ENCODE measurements around the gene RNU1-3. TPM values are rescaled to one million over a fixed set of nuclear protein-coding genes. Genes with fewer than 3 reads are reported as not detected.
A peak's percentile ranks its signal among the peaks of the same experiment; 100 is the strongest.

RNU1-3 gene
- total and polyA plus RNA-seq, 9 of the 15 experiments (the other 6 are each of a cell fraction or from before 2014, with no cell fraction given): under 0.01 to 32,823 (median 2,538) TPM; not detected in 4

- TF ChIP-seq ZNF518B (CRISPR knock-in tag; IDR thresholded peaks at IDR 0.05) (peak; percentile 75; the same call in 1 of the 2 replicates), ZNF764 (CRISPR knock-in tag; IDR thresholded peaks at IDR 0.05; ENCODE audit: low read depth) (peak; percentile 91), CHCHD3 (CRISPR knock-in tag; IDR thresholded peaks at IDR 0.05) (no peak), CCAR2 (IDR thresholded peaks at IDR 0.05; ENCODE audit: low read depth, low read length) (no peak), HMGXB4 (CRISPR knock-in tag; IDR thresholded peaks at IDR 0.05) (peak; percentile 74; the same call in 1 of the 2 replicates), OTX1 (CRISPR knock-in tag; IDR thresholded peaks at IDR 0.05) (peak; percentile 92), RBM15 (IDR thresholded peaks at IDR 0.05; ENCODE audit: insufficient read depth, low read length) (no peak), EP300 (IDR thresholded peaks at IDR 0.05; ENCODE audit: low read length) (peak; percentile 85), ZNF3 (CRISPR knock-in tag; IDR thresholded peaks at IDR 0.05) (peak; percentile 80), MCM3 (IDR thresholded peaks at IDR 0.05) (no peak), SMARCA5 (IDR thresholded peaks at IDR 0.05) (no peak), EP400 (IDR thresholded peaks at IDR 0.05) (no peak; the same call in 1 of the 2 replicates), SETDB1 (IDR thresholded peaks at IDR 0.05; ENCODE audit: low read length) (no peak), PHF20 (IDR thresholded peaks at IDR 0.05; ENCODE audit: partially characterized antibody) (peak; percentile 11), ZMIZ1 (IDR thresholded peaks at IDR 0.05; ENCODE audit: low read depth in 2 of 2, low read length in 2 of 2) (0 out of 4 replicates have a peak, but pooled peaks of 1 of the 2 experiments have one; percentile 38), ATF4 (CRISPR knock-in tag; IDR thresholded peaks at IDR 0.05) (0 out of 2 replicates have a peak, but pooled peaks have one; percentile 28), BCL6 (CRISPR knock-in tag; IDR thresholded peaks at IDR 0.05) (no peak), PCBP1 (IDR thresholded peaks at IDR 0.05; ENCODE audit: low read depth, low read length, poor library complexity, severe bottlenecking) (no peak)
Measured at GRCh38 chr1:16677552-16678431, 11.0 kb upstream of the RNU1-3 start (continued).
